SKM-1 treated with dmso at 0.1 percent for 144 hours (cell line): Measurements from ENCODE around the gene PCLO.

Source experiments
- DNase-seq: peaks from one replicate; lab custom pipeline; 2025; ENCODE audit not compliant: unreplicated experiment; lab: John Stamatoyannopoulos, UW

The PCLO gene

DNA sequence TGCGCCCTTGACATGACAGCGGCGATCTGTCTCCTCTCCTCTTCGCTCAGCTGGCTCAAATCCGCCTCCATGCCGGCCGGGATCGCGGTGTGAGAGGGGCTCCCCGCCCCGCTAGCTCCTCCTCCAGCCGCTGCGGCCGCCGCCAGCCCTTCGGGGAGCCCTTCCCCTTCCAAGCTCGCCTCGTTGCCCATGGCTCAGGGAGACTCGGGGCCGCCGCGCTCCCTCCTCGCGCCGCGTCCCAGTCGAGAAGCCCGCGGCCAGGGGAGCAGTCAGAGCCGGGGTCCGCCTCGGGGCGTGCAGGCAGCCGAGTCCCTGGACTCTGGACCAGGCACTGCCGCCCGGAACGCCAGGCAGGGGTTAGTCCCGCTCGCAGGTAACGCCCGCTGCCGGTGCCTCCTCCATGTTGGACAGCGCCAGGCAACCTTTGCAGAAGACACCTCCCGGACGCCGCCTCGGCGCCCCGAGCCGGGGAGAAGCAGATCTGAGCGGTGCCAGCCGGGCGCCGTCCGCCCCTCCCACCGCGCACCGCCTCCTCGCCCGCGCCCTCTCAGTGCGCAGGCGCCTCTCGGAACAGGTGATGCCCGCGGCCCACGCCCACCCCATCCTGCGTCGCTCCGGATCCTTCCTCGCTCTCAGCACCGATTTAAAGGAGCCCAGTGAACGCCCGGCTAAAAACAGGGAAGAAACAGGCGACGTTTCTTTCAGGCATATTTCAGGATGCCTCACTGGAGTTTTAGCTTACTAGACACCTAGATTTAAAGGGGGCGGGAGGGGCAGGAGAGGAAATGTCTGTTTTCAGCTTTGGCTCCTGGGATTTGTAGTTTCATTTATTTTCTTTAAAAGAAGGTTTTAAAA is at the start of gene PCLO:
Gene PCLO (minus strand): TSS at position 483 of the 855 bp plus-strand sequence. CDS start 292 bp downstream, at position 191.
- peak; percentile 67 for DNase-seq

GRCh38 chr7:83211685-83212084 is 49.0 kb upstream of the PCLO start:
- DNase-seq: no peak

- no peak for DNase-seq
Observed at GRCh38 chr7:83210479-83210878, 47.8 kb upstream of the PCLO start.

DNA sequence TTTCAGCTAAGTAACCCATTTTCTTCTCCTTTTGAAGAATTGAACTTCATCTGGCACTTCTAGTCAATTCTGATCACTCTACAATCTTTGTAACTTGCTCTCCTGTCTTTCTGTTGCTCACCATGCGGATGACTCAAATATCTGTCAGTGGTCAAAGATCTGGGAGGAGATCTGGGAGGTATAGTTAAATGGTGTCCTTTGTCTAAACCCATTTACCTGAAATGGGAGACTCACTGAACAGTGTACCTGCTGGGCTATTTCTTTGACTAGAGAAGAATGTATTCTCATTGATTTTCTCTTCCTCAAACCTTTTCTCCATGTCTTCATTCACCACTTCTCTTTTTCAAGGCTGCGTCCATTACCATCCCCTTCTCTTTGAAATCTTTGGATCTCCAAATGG is 42.0 kb upstream of the PCLO start:
- DNase-seq: no peak

GRCh38 chr7:83201355-83201754 is 38.7 kb upstream of the PCLO start:
- DNase-seq: no peak

DNA sequence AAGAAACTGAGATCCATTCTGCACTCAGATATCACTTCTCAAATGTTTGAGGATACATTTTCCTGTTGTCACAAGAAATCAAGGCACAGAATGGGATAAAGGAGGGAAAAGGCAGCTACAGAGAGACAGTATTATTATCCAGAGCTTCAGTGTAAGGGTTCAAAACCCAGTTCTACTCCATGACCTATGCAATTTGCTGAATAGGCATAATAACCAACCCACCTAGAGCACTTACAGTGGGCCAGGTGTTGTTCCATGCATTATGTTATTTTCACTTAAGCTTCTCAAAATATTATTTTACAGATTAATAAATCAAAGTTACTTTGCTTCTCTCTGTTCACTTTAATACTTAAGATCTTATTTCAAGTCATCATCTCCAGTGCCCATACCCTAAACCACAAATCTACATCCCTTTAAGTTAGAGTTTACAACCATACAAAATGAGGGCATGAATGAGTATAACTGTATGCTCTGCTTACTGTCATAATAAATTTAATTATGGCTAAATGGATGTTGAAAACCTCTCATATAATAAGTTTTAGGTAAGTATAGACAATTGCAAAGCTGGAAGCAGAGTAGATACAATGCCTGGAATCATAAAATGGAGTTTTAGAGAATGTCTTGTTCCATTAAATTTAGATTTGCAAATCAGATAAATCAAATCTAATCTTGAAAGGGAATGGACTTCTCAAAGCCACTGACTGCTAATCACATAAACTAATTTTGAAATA is 28.1 kb upstream of the PCLO start:
- DNase-seq: no peak

DNA sequence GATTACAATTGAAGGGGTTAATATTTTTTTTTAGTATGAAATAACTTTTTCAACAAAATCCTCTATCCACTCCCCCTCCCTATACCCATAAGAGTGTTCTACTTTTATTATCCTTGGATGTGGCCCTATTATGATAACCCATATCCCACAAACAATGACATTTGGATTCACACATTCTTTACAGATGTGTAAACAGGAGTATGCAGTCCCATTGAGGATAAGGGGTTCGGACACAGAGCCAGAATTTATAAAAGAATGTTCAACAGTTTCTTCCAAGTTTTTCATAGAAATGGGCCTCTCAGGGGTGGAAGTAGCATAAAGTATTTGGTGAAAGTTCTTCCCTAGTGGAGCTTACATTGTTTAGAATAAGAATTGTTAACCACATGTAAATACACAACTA is 16.1 kb upstream of the PCLO start:
- no peak for DNase-seq

DNA sequence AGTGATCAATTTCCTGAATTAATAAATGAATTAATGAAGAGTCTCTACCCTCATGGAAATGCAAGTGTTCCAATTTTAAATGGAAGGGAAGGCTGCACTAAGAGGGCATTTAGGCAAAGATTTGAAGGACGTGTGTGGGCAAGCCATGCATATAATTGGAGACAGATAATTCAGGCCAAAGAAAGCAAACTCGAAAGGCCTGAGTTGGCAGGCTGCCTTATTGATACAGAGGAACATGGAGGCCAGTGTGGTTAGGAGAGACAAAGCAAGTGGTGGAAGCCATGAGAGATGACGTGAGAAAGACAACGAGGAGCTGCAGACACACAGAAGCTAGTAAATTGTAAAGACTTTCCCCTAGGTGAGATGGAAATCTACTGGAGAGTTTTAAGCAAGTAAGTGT is 15.4 kb upstream of the PCLO start:
- no peak for DNase-seq

GRCh38 chr7:83173664-83174063 is 11.0 kb upstream of the PCLO start:
- no peak for DNase-seq

DNA sequence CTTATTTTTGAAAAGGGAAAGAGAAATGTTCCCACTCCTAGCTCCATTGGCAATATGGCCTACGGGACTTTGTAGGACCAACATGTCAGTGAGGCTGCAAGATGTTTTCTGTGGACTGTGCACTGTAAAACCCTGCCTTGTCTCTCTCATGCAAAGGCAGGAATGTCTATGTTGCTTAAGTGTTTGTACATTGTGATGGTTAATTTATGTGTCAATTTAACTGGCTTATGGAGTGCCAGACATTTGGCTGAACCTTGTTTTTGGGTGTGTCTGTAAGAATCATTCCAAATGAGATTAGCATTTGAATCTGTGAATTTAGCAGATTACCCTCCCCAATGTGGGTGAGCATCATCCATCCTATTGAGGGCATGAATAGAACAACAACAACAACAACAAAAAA is 4.1 kb upstream of the PCLO start:
- DNase-seq: no peak

- DNase-seq: no peak
Observed at GRCh38 chr7:83161899-83162401, 734 bp downstream of the PCLO start.

DNA sequence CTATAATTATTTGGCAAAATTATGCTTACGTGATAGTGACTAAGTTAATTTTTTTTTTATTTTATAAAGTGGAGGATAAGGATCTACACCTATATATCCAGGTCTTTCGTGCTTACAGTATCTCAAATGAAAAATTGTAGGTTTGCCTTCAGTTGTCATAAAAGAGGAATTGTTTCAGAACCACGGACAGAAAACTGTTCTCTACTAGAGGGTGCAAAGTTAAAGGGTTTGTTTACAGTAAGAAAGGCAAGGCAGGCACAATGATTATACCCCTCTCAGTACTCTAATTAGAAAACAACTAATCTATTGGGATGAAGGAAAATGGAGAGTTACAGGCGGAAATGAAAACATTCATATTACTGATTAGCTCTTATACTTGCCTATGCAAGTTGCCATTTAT is 1.5 kb downstream of the PCLO start:
- no peak for DNase-seq

GRCh38 chr7:83159731-83160130 is 3.0 kb downstream of the PCLO start:
- no peak for DNase-seq

DNA sequence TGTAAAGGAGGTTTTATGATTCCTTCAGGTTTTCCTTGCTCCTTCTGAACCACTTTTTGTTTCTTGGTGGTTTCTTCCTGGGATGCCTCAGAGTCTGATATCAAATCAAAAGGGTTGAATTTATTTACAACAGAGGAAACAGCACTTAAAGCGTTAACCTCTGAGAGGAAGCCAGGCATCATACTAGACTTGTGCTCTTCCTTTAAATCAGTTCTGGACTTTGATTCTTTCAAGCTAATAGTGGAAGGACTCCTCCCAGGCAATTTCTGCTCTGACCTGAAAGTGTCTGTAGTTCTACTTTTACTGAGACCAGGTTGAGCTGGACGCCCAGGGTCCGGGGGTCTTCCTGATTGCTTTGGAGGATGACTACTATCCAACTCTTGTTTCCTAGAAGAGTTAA is 6.7 kb downstream of the PCLO start:
- no peak for DNase-seq

DNA sequence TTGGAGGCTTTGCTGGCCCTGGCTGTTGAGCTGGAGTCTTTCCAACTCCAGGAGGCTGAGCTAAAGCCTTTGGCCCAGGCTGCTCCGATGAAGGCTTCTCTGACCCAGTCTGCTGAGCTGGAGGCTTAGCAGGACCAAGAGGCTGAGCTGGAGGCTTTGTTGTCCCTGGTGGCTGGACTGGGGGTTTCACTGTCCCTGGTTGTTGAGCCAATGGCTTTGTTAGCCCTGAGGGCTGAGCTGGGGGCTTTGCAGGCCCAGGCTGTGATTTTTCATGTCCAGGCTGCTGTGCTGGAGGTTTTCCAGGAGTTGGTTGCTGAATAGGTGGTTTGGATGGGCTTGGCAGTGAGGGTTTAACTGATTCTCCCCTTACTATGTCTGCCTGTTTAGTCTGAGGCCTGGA is 7.3 kb downstream of the PCLO start:
- DNase-seq: no peak

GRCh38 chr7:83153419-83153818 is 9.3 kb downstream of the PCLO start:
- no peak for DNase-seq

DNA sequence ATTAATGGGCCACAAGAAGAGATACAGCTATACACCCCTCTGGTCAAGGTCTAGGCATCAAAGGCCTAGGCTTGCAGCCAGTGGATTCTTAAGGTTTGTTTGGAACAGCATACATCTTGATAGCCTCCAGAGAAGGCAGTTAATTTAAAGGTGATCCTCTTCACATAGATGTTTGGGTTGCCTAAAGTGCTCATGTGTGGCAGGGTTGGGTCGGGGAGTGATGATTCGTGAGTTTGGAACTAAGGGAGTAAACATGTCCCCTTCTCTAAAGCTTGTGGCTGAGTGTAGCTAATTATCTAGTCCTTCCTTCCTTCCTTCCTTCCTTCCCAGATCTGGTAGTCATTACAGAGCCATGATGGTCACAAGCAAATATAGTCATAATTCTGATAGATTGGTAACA is 12.4 kb downstream of the PCLO start:
- no peak for DNase-seq

GRCh38 chr7:83149466-83149865 is 13.2 kb downstream of the PCLO start:
- peak; percentile 5 for DNase-seq

- no peak for DNase-seq
Observed at GRCh38 chr7:83148776-83149175, 13.9 kb downstream of the PCLO start.

- DNase-seq: no peak
Observed at GRCh38 chr7:83143107-83143506, 19.6 kb downstream of the PCLO start.

DNA sequence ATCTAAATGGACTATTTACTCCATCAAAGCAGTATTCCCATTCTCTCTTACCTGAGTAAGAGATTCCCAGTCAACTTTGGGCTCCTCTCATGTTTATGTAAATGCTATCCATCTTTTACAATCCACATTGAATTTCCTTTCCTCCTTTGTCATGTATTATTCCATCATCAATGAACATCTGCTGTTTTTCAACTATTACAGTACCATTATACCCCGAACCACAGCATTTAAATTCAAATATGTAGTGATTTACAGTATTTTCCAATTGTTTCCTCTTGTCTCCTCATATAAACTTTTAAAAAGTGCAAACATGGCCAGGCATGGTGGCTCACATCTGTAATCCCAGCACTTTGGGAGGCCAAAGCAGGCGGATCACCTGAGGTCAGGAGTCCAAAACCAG is 20.3 kb downstream of the PCLO start:
- no peak for DNase-seq

DNA sequence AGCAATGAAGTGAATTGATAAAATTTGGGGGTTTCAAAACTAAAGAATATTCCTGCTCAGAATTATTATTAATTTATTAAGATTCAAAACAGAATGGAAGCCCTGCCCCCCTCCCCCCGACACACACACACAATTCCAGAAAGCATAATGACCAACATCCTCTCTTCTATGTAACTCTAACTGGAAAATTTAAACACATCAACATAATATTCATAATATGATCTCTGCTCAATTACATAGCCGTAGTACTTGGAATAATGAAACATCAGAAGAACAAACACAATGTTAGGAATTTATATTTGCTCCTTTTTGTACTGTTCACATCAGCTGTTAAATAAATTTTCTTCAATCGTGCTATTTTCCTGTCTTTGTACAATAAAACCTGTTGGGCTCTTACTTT is 20.8 kb downstream of the PCLO start:
- DNase-seq: no peak
